Retinal pigment epithelial cell (primary cell): ENCODE data around the gene STK26.
A peak's percentile ranks its signal among the peaks of the same experiment; 100 is the strongest.

ENCODE experiments used
- DNase-seq: peaks from one replicate; pipeline ENCODE4 v3.0.0-alpha.2; 2010; ENCODE audit warnings: low read depth
- H3K4me3 ChIP-seq: 2 replicates; pipeline ENCODE4 v1.5.1; 2011; ENCODE audit warnings: mild to moderate bottlenecking, low read length, control low read depth, moderate library complexity
- CTCF ChIP-seq: conservative IDR thresholded peaks from 2 replicates; pipeline ENCODE4 v1.5.1; 2011; ENCODE audit warnings: low read depth, low read length, control low read depth, inconsistent platforms

Gene STK26

GRCh38 chrX:132022967-132023895, at the start of gene STK26:
Gene STK26 (plus strand): TSS chrX:132023302. CDS start chrX:132023618, 316 bp downstream.
- no peak for DNase-seq
- TF ChIP-seq CTCF: no peak
- peak within 1 kb of the TSS; percentile 65 for H3K4me3 ChIP-seq

DNA sequence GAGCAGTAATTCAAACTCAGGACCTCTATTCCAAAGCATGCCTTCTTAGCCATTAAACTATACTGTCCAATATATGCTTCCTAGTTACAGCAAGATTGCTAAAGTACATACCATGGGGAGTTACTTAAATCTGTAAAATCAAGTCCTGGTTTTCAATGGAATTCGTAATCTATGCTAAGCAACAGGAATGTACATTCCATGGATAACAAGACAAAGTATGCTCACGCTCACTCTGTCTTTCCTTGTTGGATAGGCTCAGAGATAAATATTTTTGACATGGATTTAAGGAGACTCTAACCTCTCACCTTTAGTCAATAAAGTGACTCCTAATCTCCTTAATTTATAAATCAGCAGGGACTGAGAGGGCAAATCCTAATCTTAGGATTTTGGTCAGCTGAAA, 47.3 kb upstream of the STK26 start:
- no peak overlapping the region for H3K4me3 ChIP-seq
- peak; percentile 57 for DNase-seq
- no peak for TF ChIP-seq CTCF

- no peak for DNase-seq
- no peak for TF ChIP-seq CTCF
- H3K4me3 ChIP-seq: no peak overlapping the region
These were observed 45.5 kb upstream of the STK26 start for GRCh38 chrX:131977619-131978018.

- H3K4me3 ChIP-seq: no peak overlapping the region
- no peak for DNase-seq
- TF ChIP-seq CTCF: no peak
These were observed 44.0 kb upstream of the STK26 start for GRCh38 chrX:131979116-131979515.

- H3K4me3 ChIP-seq: no peak overlapping the region
- no peak for DNase-seq
- TF ChIP-seq CTCF: no peak
These were observed 37.5 kb upstream of the STK26 start for GRCh38 chrX:131985526-131986049.

GRCh38 chrX:131987252-131987651, 35.9 kb upstream of the STK26 start:
- no peak overlapping the region for H3K4me3 ChIP-seq
- no peak for TF ChIP-seq CTCF
- DNase-seq: no peak

DNA sequence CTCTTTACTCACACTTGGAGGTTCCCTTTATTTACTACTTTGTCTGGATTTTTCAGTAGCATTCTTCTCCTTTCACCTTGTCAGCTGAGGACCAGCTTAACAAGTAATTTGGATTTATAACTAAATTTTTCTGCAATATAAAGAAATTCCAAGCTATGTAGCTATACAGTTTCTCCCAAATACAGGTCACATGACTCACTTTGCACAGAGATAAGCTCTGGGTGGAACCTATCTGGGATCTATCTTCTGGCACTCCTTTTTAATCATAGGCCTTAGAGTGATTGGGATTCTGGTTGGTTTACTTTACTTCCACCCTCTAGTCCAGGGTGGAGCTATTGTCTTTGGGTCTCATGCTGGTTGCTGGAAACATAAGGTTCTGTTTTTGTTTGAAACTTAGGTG, 34.9 kb upstream of the STK26 start:
- no peak overlapping the region for H3K4me3 ChIP-seq
- no peak for TF ChIP-seq CTCF
- no peak for DNase-seq
